Right lobe of liver (tissue), 4 donors: ENCODE results near the gene ELAPOR1.

Experiments
- POLR2A ChIP-seq: fragments of 450-650 bp; IDR thresholded peaks from one replicate; pipeline ENCODE4 v1.6.1; 2017; ENCODE audit warnings: antibody characterized with exemption, mild to moderate bottlenecking
- TF ChIP-seq, protein P1 (sequence below), 4 donors: fragments of 200-600 bp in 3 of 4; fragments of 450-650 bp in 1 of 4; IDR thresholded peaks; one replicate each; pipeline versions ENCODE4 v1.5.1 to v1.8.0; 2016 to 2022; ENCODE audit warnings: antibody characterized with exemption in 4 of 4, mild to moderate bottlenecking in 2 of 4
- donor health status: DM: no; HTN: no; CAD: no.
- donor health status: DM: no; HTN: no; CAD: no.
- donor health status: DM: no; HTN: yes; CAD: no.

DNA sequence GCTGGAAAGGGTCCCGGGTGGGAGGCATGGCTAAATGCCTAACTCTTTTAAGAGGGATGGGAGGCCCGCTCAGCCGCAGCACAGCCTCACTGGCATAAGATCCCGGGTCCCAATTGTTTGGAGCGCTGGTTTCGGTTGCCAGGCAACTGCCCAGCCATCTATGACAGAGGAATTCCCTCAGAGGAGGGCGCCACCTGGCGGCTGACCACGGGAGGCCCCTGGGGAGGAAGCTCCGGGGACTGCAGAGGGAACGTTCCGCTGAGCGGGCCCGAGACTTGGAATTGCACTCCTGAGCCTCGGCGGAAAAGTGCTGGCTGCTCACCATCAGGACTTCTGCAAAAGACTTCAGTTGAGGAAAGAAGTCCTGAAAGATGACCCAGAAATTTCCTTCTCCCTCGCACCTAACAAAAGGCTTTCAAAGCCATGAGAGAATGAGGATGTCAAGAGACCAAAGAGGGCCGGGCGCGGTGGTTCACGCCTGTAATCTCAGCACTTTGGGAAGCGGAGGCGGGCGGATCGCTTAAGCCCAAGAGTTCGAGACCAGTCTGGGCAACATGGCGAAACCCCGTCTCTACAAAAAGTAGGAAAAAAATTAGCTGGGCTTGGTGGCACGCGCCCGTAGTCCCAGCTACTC is 1.1 kb upstream of the ELAPOR1 start:
- TF ChIP-seq, protein P1, sequence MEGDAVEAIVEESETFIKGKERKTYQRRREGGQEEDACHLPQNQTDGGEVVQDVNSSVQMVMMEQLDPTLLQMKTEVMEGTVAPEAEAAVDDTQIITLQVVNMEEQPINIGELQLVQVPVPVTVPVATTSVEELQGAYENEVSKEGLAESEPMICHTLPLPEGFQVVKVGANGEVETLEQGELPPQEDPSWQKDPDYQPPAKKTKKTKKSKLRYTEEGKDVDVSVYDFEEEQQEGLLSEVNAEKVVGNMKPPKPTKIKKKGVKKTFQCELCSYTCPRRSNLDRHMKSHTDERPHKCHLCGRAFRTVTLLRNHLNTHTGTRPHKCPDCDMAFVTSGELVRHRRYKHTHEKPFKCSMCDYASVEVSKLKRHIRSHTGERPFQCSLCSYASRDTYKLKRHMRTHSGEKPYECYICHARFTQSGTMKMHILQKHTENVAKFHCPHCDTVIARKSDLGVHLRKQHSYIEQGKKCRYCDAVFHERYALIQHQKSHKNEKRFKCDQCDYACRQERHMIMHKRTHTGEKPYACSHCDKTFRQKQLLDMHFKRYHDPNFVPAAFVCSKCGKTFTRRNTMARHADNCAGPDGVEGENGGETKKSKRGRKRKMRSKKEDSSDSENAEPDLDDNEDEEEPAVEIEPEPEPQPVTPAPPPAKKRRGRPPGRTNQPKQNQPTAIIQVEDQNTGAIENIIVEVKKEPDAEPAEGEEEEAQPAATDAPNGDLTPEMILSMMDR (IDR thresholded peaks at IDR 0.05), result peak; percentile 87 to 99 (median 98)
- TF ChIP-seq POLR2A, result no peak
